HG03442 (cell line): ENCODE data around the gene BRD7.

Experiments
- ATAC-seq: cut with Tn5 transposase; IDR thresholded peaks from one replicate; pipeline ENCODE4 v1.9.1; 2021; ENCODE audit warnings: mild to moderate bottlenecking, moderate library complexity; ENCODE audit not compliant: unreplicated experiment

The BRD7 gene

DNA sequence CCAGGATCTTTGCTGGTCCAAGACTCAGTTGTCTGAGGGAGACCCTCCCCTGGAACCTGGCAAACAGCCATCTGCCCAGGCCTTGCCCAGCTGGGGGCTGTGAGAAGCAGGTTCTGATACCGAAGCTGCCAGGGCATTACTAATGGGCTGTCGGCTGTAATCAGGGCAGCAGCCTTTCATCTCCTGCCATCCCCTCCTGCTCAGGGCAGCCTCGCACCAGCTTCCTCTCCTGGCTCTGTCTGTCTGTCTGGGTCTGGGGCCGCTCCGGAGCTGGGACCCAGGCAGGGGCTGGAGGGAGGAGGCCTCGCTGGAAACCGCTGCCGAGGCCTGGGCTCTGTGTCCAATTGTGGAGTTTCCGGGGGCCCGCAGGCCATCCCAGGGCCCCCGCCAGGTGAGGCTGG, 21.6 kb upstream of the BRD7 start:
- ATAC-seq: no peak

DNA sequence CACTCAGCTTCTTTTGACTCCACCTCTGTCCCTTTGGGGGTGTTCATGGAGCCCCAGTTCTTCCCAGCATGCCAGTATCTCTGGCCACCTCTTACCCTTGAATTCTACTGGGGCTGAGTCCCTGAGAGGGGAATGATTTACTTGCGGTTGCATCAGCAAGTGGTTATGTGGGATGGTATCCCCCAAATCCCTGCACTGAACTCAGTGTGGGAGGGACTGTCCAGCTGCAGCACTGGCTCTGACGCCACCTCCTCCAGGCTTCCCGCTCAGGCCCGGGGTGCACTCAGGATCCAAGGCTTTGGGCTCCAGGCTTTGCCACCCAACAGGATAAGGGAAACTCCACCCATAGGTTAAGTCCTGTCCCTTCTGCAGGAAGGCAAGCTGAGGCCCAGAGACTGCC, 21.1 kb upstream of the BRD7 start:
- no peak for ATAC-seq

DNA sequence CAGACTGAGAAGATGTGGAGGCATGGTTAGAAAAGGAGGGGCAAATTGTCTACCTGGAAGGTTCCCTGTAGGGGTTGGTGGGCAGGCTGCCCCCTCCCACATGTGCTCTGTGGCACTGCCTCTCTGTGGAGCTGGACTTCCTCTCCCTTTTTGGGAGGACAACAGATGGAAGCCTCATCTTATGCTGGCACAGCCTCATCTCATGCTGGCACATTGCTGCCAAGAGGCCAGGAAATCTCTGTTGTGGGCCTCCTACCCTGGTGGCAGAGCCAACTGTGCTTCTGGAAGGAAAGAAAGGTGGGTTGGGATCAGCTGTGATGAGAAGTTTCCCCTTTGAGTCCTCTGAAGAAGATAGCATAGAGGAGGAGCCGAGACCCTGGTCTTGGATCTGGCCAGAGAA, 19.7 kb upstream of the BRD7 start:
- no peak for ATAC-seq

DNA sequence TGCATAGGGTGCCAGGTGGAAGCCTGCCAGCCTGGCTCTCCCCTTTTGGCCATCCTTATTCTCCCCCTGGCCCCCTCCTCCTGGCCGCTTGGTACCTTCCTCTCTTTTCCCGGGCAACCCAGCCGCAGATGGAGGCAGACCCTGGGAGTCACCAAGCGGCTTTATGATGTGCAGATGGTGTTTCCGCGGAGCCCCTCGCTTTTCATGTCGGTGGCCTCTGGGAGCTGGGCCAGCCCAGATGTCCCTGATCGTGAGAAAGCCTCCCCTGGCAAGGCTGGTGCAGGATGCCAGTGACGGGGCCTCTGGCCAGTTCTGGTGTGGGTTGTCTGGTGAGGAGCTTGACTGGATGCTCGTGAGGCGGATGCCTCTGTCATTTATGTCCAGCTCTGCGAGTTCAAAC, 18.0 kb upstream of the BRD7 start:
- no peak for ATAC-seq

DNA sequence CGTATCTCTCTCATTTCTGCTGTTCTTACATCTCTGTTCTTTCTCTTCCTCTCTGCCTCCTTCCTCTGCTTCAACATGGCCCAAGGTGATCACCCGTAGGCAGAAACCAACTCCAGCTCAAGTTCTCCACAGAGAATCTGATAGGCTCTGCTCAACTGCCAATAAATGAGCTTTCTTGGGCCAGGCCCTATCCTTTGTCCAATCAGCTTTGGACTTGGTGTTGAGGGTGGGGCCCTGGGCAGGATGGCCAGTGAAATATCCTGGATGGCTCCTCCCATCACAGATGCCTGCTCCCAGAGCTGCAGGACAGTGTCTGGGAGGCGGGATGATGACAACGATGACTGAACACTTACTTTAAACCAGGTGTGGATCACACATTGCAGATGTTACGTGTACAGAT, 17.4 kb upstream of the BRD7 start:
- no peak for ATAC-seq

DNA sequence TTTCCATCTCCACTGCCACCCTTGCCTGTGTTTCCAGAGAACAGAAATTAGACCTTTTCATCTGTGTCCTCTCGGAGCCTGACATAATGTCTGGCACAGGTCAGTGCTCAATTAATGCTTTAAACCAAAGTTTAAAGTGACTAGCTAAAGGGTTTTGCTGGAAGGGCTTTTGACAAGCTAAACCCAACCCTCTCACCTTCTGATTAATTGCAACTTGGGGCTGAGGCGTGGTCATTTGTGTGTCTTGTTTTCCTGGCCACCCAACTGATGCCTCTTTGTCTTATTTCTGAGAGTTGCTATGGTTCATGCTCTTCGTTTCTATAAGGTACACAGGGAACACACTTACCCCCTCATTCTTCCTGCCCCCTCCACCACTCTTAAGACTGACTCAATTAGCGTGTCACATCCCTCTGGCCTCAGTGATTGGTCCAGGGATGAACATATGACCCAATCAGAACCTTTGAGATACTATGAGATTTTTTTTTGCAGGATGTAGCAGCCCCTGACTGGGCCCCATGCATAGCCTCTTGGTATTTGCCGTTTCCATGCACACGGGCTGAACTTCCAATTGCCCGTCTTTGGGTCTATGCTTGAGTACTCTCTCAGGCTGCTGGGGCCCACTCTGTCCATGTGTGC, 15.8 kb upstream of the BRD7 start:
- ATAC-seq: no peak

DNA sequence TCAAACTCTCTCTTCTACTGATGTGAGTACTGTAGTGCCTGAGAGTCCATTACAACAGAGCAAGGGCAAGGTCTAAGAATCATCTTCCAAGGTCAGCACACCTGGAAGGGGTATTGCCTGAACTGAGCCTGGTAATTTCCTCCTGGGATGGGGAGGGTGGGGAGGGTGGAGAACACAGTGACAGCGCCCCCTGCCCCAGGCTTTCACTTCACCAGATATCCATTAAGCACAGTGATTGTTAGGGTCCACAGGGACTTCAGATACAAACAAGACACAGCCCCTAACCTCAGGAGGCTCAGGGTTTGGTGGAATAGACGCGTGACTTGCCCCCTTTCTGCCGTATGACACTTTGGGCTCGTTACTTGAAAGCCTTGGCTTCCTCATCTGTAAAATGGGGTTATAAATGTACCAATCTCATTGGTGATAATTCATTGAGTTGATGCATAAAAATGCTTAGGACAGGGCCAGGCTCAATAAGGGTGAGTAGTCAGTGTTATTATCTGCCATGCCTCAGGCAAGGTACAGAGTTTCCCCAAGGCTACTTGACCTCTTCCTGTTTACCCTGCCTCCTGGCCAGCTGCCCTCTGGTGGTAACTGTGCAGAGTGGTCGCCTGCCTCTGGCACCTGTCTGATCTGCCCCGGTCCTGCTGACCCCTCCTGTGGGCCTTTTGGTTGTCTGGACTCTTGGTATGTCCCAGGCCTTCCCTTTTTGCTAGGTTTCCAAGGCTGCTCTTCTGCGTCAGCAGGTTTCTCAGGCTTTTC, 13.1 kb upstream of the BRD7 start:
- ATAC-seq: no peak

DNA sequence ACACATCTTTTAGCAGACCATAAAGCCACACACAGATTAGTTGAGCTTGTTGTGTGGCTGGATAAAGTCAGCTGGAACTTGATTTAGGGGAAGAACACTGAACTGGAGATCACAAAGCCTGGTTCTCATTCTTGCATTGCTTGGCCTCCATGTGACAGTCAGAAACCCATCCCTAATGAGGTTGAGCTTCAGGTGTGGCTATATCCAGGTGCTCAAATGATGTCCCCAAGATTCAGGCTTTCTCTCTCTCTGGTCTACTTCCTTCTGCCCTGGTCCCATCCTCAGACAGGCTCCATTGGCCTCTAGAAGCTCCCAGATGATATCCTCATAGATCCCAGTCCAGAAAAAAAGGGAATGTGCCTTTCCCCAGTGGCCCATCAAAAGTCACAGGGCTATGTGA, 9.6 kb upstream of the BRD7 start:
- no peak for ATAC-seq

DNA sequence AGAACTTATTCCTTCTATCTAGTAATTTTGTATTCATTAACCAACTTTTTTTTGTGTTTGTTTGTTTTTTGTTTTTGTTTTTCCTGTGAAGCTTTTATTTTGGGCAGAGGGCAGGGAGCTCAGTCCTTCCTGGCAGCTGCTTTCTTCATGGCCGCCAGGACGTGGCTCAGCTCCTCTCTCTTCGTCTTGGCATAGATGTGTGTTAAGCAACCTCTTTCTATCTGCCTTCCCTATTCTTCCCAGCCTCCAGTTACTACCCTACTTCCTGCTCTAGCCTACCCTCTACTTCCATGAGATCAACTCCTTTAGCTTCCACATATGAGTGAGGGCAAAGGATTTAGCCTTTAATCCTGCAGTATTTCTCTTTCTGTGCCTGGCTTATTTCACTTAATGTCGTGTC, 8.2 kb upstream of the BRD7 start:
- no peak for ATAC-seq

DNA sequence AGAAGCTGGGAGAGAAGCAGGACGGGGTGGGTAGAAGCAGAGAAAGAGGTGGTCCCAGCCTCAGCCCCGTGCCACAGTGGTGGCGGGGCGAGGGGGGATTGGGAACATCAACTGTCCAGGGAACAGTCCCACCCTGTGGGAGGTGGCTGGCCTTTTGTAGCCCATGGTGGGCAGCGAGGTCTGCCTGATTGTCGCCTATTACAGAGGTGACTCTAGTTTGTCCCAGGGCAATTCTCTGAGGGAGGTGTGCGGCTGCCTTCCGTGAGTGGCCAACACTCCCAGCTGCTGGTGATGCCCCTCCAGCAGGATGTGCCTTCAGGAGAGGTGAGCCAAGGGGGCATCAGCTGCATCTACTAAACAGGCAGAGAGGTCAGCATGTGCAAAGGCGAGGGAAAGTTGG, 5.0 kb upstream of the BRD7 start:
- no peak for ATAC-seq

DNA sequence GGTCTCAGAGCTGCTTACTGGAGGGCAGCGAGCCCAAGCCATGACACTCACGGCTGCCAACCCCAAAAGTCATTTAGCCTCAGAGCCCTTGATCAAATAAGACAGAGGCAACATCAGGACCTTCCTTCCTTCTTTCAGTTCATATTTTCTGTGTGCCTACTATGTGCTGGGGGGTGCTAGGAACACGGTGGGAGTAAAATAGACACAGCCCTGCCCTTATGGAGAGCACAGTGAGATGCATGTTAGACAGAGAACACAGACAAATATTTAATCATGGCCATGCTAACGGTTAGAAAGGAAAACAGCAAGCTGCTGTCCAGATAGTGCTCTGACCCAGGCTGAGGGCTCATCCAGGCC, 4.5 kb upstream of the BRD7 start:
- ATAC-seq: no peak

DNA sequence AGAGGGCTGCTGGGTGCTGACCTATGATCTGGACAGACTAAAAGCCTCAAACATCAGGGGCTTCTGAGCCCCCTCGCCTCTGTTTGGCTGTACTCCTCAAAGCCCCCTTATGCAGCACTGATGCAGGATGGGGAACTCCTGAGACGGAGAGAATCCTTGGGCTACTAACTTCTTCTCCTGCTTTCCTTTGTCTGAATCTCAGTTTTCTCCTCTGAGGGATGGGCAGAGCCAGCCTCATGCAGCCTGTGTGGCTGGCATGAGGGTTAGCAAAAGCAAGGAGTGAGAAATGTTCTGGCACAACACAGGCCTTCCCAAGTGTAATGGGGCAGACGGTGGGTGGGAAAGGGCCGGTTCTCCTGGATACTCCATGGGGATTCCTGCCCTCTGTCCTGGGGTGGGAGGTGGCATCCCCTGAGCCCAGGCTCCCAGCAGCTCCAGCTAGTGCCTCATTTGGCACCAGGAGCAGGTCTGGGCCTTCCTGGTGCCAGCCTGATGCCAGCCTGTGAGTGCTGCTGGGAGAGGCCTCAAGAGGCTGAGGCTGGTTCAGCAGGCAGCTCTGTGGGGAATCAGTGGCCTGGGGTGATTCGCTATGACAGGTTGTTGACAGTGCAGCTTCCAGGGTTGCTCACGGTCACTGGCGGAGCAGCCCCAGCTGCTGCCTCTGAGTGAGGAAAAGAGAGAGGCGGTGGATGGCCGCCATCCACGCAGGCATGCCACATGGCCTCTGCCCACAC, 4.0 kb upstream of the BRD7 start:
- no peak for ATAC-seq

DNA sequence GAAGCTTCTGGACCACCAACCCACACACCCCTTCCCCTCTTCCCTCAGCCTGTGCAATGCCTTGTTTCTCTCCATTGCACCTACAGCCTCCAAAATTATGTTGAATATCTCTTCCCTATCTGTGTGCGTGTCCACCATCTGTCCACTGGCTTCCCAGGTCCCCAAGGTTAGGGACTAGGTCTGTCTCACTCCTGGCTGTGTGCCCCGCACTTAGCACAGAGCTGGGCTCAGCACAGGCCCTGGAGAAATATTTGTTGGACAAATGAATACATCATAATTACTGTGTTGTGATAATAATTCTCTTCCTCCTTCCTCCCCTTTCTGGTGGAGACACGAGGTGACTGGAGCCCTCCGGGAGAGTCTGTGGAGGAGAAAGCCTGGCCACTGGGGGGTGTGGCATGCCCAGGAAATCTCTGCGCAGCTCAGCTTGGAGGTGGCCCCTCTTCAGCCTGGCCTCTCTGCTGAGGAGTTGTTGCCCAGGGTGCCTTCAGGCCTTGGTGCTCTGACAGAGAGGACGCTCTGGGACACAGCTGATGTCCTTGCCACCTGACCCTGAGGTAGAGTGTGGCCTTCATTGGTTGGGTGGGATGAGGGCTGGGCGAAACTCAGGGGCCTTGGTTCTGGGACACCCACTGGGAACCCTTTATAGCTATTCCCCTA, 3.3 kb upstream of the BRD7 start:
- ATAC-seq: no peak

DNA sequence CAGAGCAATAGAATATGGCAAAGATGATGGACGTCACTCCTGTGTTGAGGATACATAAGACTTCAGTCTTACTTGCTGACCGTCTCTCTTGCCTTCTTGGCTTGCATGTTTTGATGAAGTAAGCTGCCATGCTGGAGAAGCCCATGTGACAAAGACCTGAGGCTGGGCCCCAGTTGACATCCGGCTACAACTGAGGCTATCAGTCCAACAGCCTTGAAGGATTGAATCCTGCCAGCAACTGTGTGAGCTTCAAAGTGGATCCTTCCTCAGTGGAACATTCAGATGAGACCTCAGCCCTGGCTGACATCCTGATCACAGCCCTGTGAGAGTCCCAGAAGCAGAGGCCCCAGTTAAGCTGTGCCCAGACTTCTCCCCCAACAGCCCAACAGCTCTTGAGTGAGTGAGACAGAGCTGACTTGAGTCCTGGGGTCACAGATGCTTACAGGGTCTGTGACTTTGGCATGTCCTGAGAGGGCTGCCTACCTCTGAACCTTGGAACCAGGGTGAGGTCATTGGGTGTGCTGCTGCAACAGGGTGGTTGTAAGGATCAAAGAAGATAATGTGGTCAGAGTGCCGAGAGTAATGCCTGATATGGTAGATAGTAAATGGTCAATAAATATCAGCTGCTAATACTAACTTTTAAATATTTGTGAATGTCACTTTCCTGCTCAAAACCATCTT, 2.4 kb upstream of the BRD7 start:
- ATAC-seq: no peak

DNA sequence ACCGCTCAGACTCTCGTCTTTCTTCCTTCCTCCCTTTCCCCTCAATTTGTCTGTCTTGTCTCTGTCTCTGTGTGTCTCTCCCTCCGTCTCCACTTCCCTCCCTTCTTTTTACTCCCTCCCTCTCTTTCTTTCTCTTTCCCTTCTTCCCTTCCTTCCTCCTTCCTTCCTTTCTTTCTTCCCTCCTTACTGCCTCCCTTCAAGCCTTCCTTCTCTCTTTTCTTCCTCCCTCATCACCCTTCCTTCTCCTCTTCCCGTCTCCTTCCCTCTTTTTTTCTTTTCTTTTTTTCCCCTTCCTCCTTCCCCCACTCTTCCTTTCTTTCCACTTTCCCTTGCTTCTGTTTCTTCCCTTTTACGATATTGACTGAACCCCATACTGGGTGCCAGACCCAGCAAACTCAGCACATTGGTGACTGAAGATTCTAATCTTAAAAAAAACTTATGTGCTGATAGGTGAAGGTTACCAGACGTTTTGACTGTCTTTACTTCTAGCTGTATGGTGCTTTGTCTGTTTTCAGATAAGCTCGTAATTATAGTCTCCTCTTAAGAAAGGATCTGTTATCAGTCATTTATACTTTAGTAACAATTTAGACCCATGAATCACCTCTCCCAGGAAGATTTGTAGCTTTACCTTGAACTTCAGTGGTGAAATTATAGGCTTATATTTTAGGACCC, 481 bp upstream of the BRD7 start:
- peak; percentile 3 for ATAC-seq

DNA sequence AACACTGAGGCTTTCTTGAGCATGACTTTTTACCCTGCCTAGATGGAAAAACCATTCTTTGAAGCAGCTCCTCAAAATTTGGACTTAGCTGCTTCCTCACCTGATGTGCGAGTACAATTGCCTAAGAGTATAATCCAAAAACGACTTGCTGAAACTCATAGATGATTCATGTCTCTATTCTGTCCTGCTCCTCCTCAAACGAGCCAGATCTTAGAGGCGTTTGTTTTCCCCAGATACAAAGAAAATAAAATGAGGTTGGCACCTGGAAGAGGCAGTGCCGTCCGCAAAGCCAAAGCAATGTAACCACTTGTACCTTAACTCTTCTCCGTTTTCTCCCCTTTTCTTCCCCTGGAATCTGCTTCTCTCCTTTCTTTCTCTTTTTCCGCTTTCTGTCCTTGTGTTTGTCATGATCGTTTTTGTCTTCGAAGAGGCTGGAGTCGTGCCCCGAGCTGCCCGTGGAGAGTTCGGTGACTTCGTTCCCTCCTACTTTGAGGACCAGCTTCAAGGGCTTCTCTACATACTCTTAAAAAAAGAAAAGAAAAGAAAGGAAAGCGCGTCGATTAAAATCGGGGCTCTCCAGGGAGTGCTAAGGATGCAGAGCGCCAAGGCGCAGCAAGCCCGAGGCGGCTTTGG, 895 bp downstream of the BRD7 start:
- ATAC-seq: no peak

DNA sequence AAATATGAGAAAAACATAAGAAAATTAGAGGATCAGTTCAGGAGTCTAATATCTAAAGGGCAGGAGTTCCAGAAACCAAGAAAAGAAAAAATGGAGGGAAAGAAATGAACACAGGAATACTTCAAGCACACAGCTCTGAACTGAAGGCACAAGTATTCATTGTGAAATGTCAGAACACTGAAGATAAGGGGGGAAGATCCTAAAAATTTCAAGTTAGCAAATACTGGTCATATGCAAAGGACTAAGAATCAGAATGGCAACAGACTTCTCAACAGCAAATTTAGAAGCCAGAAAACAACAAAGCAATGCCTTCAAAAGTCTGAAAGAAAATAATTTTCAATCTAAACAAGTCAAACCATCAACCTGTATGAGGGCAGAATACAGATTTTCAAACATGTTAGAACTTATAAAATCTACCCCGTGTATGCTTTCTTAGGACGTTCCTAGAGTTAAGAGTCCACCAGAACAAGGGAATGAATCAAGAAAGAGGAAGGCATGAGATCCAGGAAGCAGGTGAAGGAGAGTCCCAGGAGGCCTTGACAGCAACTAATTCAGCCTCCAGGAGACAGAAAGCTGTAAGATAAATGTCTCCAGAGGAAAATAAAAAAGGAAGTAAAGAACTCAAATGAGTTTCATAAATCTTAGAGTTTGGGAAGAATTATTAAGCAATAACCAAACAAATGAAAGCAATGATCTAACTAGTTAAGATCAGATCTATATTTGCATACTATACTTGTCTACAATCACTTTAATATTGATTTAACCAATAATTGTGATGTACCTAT, 2.8 kb downstream of the BRD7 start:
- no peak for ATAC-seq

DNA sequence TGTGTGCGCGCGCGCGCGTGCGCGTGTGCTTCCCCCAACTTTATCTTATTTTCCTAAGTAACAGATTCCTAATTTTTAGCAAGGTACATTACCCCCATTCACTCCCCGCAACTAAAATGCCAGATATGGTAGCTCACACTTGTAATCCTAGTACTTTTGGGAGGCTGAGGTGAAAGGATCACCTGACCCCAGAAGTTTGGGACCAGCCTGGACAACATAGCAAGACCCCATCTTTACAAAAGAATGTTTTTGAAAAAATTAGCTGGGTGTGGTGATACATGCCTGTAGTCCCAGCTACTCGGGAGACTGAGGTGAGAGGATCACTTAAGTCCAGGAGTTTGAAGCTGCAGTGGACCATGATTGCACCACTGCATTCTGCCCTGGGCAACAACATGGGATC, 5.1 kb downstream of the BRD7 start:
- ATAC-seq: no peak

DNA sequence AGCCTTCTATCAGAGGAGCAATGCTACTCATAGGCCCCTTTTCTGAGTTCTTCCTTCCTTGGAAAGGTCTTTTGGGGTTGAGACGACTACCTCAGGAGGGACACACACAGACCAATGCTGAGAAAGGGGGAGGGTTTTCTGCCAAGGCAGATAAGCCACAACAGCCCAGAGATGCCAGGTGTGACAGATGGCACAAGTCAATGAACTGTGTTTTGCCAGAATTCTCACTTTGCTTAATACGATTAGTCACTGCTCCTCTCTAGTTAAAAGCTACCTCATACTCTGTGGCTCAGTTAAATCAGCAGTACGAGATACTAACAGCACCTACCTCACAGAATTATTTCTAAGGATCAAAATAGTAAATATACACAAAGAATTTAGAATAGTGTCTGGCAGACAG, 8.0 kb downstream of the BRD7 start:
- ATAC-seq: no peak
